Measurements from ENCODE around the gene IL1RAPL1. TPM values are rescaled to one million over a fixed set of nuclear protein-coding genes. Genes with fewer than 3 reads are reported as not detected.

Gene IL1RAPL1
- total RNA-seq, 1 experiment from 2014 or later = not detected

DNA sequence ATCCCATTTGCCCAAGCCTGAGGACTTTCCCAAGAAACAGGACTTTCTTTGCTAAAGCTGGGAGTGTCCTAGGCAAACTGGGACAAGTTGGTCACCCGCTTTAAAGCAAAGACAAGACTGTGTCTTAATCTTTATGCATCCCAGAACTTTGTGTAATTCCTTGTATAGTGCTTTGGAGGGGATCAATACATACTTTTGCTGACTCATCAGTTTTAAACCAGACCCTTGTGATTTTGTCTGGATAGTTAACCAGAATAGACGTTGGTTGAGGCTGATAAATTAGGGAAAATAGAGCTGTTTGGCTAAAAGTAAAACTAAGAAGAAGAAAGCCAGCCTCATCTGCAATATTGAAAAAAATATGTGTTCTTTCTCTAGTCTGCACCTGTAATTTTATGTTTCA, 82.8 kb downstream of the IL1RAPL1 start:
- H3K9me3 Mint-ChIP-seq (ENCODE audit: unreplicated experiment) = no peaks in the 10 kb centered on the region
- no TSS peak for BruUV-seq (replicated peaks)
- no peaks in the 10 kb centered on the region for H3K27me3 Mint-ChIP-seq (ENCODE audit: insufficient read depth, unreplicated experiment)
- no peak for DNase-seq (ENCODE audit: unreplicated experiment)
- no peak overlapping the region for H3K27ac Mint-ChIP-seq (ENCODE audit: low read depth, unreplicated experiment)
- no peak overlapping the region for H3K4me3 Mint-ChIP-seq (ENCODE audit: unreplicated experiment)
- intact Hi-C loops (cut with micrococcal nuclease) = no loop called here
- CTCF ChIA-PET = no interaction called here
- TF ChIP-seq, protein P1, sequence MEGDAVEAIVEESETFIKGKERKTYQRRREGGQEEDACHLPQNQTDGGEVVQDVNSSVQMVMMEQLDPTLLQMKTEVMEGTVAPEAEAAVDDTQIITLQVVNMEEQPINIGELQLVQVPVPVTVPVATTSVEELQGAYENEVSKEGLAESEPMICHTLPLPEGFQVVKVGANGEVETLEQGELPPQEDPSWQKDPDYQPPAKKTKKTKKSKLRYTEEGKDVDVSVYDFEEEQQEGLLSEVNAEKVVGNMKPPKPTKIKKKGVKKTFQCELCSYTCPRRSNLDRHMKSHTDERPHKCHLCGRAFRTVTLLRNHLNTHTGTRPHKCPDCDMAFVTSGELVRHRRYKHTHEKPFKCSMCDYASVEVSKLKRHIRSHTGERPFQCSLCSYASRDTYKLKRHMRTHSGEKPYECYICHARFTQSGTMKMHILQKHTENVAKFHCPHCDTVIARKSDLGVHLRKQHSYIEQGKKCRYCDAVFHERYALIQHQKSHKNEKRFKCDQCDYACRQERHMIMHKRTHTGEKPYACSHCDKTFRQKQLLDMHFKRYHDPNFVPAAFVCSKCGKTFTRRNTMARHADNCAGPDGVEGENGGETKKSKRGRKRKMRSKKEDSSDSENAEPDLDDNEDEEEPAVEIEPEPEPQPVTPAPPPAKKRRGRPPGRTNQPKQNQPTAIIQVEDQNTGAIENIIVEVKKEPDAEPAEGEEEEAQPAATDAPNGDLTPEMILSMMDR (IDR thresholded peaks at IDR 0.05; ENCODE audit: unreplicated experiment) = no peak
- POLR2A ChIA-PET = no interaction called here
- H3K36me3 Mint-ChIP-seq (ENCODE audit: insufficient read depth, unreplicated experiment) = no peaks in the 10 kb centered on the region
- H3K4me1 Mint-ChIP-seq (ENCODE audit: insufficient read depth, unreplicated experiment) = no peaks in the 10 kb centered on the region

DNA sequence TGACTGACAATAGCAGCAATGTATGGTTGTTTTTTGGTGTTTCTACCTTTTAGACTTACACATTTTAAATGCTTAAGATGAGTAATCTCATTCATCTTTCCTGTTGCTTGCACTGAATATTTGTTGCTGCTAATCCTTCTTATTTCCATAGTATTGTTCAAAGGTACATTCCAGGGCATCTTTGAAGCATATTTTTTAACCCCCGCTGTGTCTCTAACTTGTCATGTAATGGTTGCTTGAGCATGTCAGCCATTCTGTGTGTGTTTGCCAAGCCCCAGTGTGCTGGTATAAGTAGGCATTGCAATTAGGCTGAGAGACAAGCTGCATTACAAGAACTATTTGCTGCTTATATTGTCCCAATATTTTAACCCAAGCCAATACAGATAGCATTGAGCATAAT, 87.9 kb downstream of the IL1RAPL1 start:
- Mint-ChIP-seq H3K9me3 (ENCODE audit: unreplicated experiment) (no peaks in the 10 kb centered on the region), H3K4me3 (ENCODE audit: unreplicated experiment) (no peak overlapping the region), H3K36me3 (ENCODE audit: insufficient read depth, unreplicated experiment) (no peaks in the 10 kb centered on the region), H3K27ac (ENCODE audit: low read depth, unreplicated experiment) (no peak overlapping the region), H3K4me1 (ENCODE audit: insufficient read depth, unreplicated experiment) (no peaks in the 10 kb centered on the region), H3K27me3 (ENCODE audit: insufficient read depth, unreplicated experiment) (no peaks in the 10 kb centered on the region)
- TF ChIP-seq, protein P1 (IDR thresholded peaks at IDR 0.05; ENCODE audit: unreplicated experiment) = no peak
- no peak for DNase-seq (ENCODE audit: unreplicated experiment)
- intact Hi-C loops (cut with micrococcal nuclease) = no loop called here
- ChIA-PET POLR2A (no interaction called here), CTCF (interaction anchor here (0.7 kb wide), 1 partner anchor 21 kb away, joined by 3 read pairs; no protein-coding TSS in a partner anchor)
- no TSS peak for BruUV-seq (replicated peaks)

DNA sequence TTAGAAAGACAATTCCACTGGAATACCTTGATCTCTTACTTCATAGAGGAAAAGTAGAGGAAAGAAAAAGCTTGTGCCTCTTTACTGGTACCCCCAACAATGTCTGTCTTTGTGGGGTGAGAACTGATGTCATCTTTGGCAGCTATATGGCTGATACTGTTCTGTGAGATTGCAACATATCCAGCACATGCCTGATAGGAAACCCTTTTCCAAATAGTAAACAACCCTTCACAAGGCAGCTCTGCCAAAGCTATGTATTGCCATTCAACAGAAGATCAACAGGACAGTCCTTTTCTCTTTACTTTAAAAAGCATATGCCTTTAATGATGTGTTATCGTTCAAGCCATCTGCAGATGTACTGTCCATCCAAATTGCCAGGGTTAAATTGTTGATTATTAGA, 105.9 kb downstream of the IL1RAPL1 start:
- TF ChIP-seq, protein P1 (IDR thresholded peaks at IDR 0.05; ENCODE audit: unreplicated experiment) = no peak

DNA sequence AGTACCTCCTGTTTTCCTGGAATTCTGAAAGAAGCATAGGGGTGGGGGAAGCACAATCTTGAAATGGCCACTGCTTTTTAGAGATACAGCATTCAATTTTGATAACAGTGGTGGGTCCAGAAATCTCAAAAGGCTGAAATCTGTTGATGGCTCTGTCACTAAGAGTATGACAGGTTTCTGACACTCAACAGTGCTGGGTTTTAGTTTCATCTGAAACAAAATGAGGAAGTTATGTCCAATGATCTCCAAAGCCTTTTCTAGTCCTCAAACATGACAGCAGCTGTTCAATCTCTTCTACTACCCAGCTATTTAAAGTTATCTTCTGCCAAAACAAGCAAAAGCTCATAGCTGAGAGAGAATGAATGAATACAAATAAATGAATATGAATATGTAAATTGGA, 110.5 kb downstream of the IL1RAPL1 start:
- Mint-ChIP-seq H3K36me3 (ENCODE audit: insufficient read depth, unreplicated experiment) (no peaks in the 10 kb centered on the region), H3K9me3 (ENCODE audit: unreplicated experiment) (no peaks in the 10 kb centered on the region), H3K4me3 (ENCODE audit: unreplicated experiment) (no peak overlapping the region), H3K27ac (ENCODE audit: low read depth, unreplicated experiment) (no peak overlapping the region), H3K4me1 (ENCODE audit: insufficient read depth, unreplicated experiment) (no peaks in the 10 kb centered on the region), H3K27me3 (ENCODE audit: insufficient read depth, unreplicated experiment) (no peaks in the 10 kb centered on the region)
- BruUV-seq (replicated peaks) = no TSS peak
- intact Hi-C loops (cut with micrococcal nuclease) = no loop called here
- CTCF ChIA-PET = no interaction called here
- POLR2A ChIA-PET = no interaction called here
- TF ChIP-seq, protein P1 (IDR thresholded peaks at IDR 0.05; ENCODE audit: unreplicated experiment) = no peak
- DNase-seq (ENCODE audit: unreplicated experiment) = no peak

More for the DNA sequence above, 105.9 kb downstream of the IL1RAPL1 start:
- CTCF ChIA-PET = no interaction called here
- no TSS peak for BruUV-seq (replicated peaks)
- POLR2A ChIA-PET = no interaction called here
- Mint-ChIP-seq H3K4me3 (ENCODE audit: unreplicated experiment) (no peak overlapping the region), H3K4me1 (ENCODE audit: insufficient read depth, unreplicated experiment) (no peaks in the 10 kb centered on the region), H3K9me3 (ENCODE audit: unreplicated experiment) (no peaks in the 10 kb centered on the region), H3K27ac (ENCODE audit: low read depth, unreplicated experiment) (no peak overlapping the region), H3K36me3 (ENCODE audit: insufficient read depth, unreplicated experiment) (no peaks in the 10 kb centered on the region), H3K27me3 (ENCODE audit: insufficient read depth, unreplicated experiment) (no peaks in the 10 kb centered on the region)
- intact Hi-C loops (cut with micrococcal nuclease) = no loop called here
- DNase-seq (ENCODE audit: unreplicated experiment) = no peak

All from MCF 10A (cell line).